ENCODE measurements around the gene MORC2. TPM values are rescaled to one million over a fixed set of nuclear protein-coding genes. Genes with fewer than 3 reads are reported as not detected.

The MORC2 gene
- 28.5 TPM for total RNA-seq

DNA sequence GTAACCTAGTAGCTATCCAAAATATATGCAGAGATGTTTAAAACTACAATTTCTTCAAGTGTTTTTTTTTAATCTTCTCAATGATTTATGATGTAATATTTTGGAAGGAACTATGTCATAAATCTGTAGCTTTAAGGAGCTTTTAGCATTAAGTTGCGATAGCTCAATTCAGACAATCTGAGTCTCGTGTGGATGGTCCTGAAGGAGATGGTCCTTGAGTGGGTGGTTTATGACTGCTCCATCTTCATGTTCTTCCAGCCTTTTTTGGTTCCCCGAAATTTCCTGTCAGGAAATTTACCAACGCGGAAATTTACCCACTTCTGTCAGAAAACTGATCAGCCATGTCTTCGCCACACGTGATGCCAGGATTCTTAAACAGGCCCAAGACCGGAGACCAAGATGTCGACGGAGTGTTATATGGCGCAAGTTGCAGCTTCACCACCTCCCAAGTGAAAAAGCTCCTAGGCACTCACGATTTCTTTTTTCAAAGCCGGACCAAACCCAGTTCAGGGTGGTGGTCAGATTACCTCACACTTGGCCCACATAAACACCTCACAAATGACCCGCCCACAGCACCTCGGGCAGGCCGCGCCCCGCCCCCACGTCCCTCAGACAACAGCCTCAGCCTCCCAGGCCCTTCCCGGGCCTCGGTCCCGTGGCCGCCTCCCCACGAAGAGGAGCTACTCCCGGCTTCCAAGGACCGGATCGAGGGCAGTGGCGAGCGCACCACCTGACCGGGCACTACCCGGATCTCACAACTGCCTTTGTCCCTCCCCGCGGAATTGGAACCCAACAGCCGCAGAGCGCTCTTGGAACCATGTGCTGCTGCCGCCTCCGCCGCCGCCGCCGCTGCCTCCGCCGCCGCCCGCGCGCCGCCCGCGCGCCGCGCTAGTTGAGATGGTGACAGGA, at the start of gene MORC2:
MORC2 (minus strand) TSS at position 760 of the 909 bp plus-strand sequence. CDS start 885 bp downstream, outside the sequence.

DNA sequence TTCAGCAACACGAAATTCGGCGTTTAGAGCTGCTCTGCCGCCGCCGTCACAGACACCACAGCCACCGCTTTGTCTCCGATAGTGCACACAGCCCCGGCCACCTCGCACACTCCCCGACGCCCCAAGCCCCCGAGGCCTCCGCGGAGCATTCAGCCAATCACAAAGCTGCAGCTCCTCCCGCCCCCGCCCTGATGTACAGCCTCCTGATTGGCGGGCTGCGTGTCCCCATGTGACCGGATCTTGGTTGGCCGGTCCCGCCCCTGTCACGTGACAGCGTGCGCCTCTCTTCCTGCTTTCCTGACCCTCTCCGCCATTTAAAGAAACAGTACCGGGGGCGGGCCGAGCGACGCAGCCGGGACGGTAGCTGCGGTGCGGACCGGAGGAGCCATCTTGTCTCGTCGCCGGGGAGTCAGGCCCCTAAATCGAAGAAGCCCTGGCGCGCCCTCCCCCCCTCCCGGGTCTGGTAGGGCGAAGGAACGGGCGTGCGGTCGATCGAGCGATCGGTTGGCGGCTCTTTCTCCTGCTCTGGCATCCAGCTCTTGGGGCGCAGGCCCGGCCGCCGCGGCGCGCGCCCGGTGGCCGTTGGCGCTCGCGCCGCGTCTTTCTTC, 454 bp upstream of the MORC2 start, which contains the start of gene TUG1:
TUG1 (plus strand) TSS at position 342 of the 608 bp plus-strand sequence.

Other genes with a start within 250 kb of the MORC2 start
- 141 TPM for gene TUG1, start 491 bp upstream of the MORC2 start, total RNA-seq
- gene SMTN, start 112.5 kb upstream of the MORC2 start, total RNA-seq = 97.1 TPM
- gene SELENOM, start 138.8 kb upstream of the MORC2 start, total RNA-seq = 63.3 TPM
- 2.7 TPM for gene INPP5J, start 154.2 kb upstream of the MORC2 start, total RNA-seq
- gene PLA2G3, start 171.7 kb upstream of the MORC2 start, total RNA-seq = not detected
- 33.5 TPM for gene RNF185, start 191.4 kb upstream of the MORC2 start, total RNA-seq
- 49.1 TPM for gene LIMK2, start 243.5 kb upstream of the MORC2 start, total RNA-seq

Data from camera-type eye (tissue), 1 donor.